ENCODE results near the gene RSBN1.

DNA sequence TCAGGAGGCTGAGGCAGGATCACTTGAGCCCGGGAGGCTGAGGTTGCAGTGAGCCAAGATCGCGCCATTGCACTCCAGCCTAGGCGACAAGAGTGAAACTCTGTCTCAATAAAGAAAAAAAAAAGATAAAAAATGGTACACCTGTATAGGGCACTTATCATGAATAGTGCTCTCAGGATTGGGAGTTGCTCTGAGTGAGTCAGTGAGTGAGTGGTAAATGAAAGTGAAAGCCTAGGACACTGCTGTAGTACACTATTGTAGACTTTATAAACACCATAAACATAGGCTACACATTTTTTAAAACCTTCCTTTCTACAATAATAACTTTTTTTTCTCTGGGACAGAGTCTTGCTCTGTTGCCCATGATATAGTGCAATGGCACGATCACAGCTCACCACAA lies 69.8 kb downstream of the RSBN1 start:
- no peak for TF ChIP-seq ZZZ3 (IDR thresholded peaks at IDR 0.05; ENCODE audit: control insufficient read depth, insufficient read length, low read depth)
- TF ChIP-seq, protein P1, sequence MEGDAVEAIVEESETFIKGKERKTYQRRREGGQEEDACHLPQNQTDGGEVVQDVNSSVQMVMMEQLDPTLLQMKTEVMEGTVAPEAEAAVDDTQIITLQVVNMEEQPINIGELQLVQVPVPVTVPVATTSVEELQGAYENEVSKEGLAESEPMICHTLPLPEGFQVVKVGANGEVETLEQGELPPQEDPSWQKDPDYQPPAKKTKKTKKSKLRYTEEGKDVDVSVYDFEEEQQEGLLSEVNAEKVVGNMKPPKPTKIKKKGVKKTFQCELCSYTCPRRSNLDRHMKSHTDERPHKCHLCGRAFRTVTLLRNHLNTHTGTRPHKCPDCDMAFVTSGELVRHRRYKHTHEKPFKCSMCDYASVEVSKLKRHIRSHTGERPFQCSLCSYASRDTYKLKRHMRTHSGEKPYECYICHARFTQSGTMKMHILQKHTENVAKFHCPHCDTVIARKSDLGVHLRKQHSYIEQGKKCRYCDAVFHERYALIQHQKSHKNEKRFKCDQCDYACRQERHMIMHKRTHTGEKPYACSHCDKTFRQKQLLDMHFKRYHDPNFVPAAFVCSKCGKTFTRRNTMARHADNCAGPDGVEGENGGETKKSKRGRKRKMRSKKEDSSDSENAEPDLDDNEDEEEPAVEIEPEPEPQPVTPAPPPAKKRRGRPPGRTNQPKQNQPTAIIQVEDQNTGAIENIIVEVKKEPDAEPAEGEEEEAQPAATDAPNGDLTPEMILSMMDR (IDR thresholded peaks at IDR 0.05 in 2 of 3, conservative IDR thresholded peaks at IDR 0.05 in 1 of 3; ENCODE audit: control insufficient read depth in 2 of 3, extremely low read depth in 1 of 3, insufficient read depth in 1 of 3, low read depth in 3 of 3, low read length in 3 of 3): no peak
- no peak for TF ChIP-seq JUND (IDR thresholded peaks at IDR 0.05; ENCODE audit: low read depth, low read length)
- TF ChIP-seq, protein P2, sequence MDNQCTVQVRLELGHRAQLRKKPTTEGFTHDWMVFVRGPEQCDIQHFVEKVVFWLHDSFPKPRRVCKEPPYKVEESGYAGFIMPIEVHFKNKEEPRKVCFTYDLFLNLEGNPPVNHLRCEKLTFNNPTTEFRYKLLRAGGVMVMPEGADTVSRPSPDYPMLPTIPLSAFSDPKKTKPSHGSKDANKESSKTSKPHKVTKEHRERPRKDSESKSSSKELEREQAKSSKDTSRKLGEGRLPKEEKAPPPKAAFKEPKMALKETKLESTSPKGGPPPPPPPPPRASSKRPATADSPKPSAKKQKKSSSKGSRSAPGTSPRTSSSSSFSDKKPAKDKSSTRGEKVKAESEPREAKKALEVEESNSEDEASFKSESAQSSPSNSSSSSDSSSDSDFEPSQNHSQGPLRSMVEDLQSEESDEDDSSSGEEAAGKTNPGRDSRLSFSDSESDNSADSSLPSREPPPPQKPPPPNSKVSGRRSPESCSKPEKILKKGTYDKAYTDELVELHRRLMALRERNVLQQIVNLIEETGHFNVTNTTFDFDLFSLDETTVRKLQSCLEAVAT (IDR thresholded peaks at IDR 0.05): no peak
- TF ChIP-seq, protein P3, sequence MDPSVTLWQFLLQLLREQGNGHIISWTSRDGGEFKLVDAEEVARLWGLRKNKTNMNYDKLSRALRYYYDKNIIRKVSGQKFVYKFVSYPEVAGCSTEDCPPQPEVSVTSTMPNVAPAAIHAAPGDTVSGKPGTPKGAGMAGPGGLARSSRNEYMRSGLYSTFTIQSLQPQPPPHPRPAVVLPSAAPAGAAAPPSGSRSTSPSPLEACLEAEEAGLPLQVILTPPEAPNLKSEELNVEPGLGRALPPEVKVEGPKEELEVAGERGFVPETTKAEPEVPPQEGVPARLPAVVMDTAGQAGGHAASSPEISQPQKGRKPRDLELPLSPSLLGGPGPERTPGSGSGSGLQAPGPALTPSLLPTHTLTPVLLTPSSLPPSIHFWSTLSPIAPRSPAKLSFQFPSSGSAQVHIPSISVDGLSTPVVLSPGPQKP (IDR thresholded peaks at IDR 0.05; ENCODE audit: low read depth, low read length): no peak
- no peak for TF ChIP-seq BHLHE40 (IDR thresholded peaks at IDR 0.05; ENCODE audit: borderline replicate concordance in 1 of 2, low read depth in 2 of 2, low read length in 1 of 2)

All from GM12878 (cell line).